ENCODE data around the gene COX6B1.

COX6B1 gene

DNA sequence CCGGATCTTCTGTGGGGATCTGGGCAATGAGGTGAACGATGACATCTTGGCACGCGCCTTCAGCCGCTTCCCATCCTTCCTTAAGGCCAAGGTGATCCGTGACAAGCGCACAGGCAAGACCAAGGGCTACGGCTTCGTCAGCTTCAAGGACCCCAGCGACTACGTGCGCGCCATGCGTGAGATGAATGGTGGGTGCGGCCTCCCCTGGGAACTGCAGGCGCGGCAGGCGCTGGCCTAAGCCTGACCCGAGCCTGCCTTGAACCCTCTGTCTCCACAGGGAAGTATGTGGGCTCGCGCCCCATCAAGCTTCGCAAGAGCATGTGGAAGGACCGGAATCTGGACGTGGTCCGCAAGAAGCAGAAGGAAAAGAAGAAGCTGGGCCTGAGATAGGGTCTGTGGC lies 11.0 kb upstream of the COX6B1 start:
- peaks cover 61% of the 10 kb centered on the region for H3K36me3 ChIP-seq (ENCODE audit: insufficient read depth, low read depth, low read length)
- H3K9ac ChIP-seq (ENCODE audit: low read depth, low read length): no peak overlapping the region
- H3K27ac ChIP-seq (ENCODE audit: low read length): no peak overlapping the region
- peaks cover 4% of the 10 kb centered on the region; the same call in 1 of the 2 replicates for H3K4me1 ChIP-seq (ENCODE audit: insufficient read depth, low read length)
- no peak overlapping the region for H3K4me3 ChIP-seq (ENCODE audit: low read length)
- no peaks in the 10 kb centered on the region for H3K9me3 ChIP-seq (ENCODE audit: insufficient read depth, low read depth, low read length)
- peaks cover 4% of the 10 kb centered on the region; the same call in 1 of the 2 replicates for H3K27me3 ChIP-seq (ENCODE audit: insufficient read depth, low read length)

DNA sequence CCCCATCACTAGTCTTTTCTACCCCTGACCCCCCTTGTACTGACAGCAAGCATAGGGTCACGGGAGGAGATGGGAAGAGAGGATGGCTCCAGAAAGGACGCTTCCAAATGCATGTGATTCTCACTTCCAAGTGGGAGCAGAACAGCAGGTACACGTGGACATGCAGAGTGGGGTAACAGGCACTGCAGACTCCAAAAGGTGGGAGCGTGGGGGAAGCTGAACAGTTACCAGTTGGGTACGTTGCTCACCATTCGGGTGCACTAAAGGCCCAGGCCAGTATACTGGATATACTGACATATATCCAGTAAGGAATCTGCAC lies 8.8 kb upstream of the COX6B1 start:
- Histone ChIP-seq H3K9ac (ENCODE audit: low read depth, low read length) (peak overlapping the region; percentile 42; the same call in 1 of the 2 replicates), H3K4me1 (ENCODE audit: insufficient read depth, low read length) (peaks cover 7% of the 10 kb centered on the region; the same call in 1 of the 2 replicates), H3K9me3 (ENCODE audit: insufficient read depth, low read depth, low read length) (no peaks in the 10 kb centered on the region), H3K27ac (ENCODE audit: low read length) (no peak overlapping the region), H3K36me3 (ENCODE audit: insufficient read depth, low read depth, low read length) (peaks cover 41% of the 10 kb centered on the region), H3K4me3 (ENCODE audit: low read length) (no peak overlapping the region; the same call in 1 of the 2 replicates), H3K27me3 (ENCODE audit: insufficient read depth, low read length) (peaks cover 13% of the 10 kb centered on the region; the same call in 1 of the 2 replicates)

DNA sequence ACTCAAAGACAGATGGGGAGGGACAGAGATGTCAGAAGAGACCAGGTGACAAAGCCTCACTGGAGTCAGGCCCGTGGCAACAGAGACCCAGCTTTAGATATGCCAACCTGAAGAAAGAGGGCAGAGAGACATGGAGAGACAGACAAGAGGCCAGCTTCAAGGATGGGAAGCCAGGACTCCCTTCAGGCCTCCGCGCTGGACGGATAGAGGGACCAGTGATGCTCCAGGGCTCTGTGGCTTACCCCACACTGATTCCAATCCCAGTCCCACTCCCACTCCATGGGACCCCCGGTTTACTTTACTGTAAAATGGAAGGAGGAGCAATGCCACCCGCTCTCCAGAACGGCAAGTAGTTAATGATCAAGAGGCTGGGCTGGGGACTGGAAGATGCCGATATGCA lies 8.3 kb upstream of the COX6B1 start:
- H3K9me3 ChIP-seq (ENCODE audit: insufficient read depth, low read depth, low read length): no peaks in the 10 kb centered on the region
- H3K4me3 ChIP-seq (ENCODE audit: low read length): no peak overlapping the region
- peaks cover 13% of the 10 kb centered on the region; the same call in 1 of the 2 replicates for H3K27me3 ChIP-seq (ENCODE audit: insufficient read depth, low read length)
- peaks cover 35% of the 10 kb centered on the region for H3K36me3 ChIP-seq (ENCODE audit: insufficient read depth, low read depth, low read length)
- H3K9ac ChIP-seq (ENCODE audit: low read depth, low read length): no peak overlapping the region
- no peak overlapping the region for H3K27ac ChIP-seq (ENCODE audit: low read length)
- H3K4me1 ChIP-seq (ENCODE audit: insufficient read depth, low read length): peaks cover 7% of the 10 kb centered on the region; the same call in 1 of the 2 replicates

DNA sequence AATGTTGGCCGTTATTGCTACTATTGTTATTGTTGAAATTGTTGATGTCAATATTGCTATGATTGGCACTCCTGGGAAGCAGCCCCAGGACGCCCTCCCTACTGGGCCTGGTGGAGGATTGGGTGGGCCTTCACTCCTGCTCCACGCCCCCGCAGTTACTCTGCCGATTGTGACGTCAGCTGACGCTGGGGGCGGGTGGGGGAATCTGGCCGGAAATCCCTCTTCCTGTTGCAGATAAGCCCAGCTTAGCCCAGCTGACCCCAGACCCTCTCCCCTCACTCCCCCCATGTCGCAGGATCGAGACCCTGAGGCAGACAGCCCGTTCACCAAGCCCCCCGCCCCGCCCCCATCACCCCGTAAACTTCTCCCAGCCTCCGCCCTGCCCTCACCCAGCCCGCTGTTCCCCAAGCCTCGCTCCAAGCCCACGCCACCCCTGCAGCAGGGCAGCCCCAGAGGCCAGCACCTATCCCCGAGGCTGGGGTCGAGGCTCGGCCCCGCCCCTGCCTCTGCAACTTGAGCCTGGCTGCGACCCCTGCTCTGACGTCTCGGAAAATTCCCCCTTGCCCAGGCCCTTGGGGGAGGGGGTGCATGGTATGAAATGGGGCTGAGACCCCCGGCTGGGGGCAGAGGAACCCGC lies 6.5 kb upstream of the COX6B1 start, which contains the start of gene ETV2:
ETV2 (plus strand) TSS at position 231 of the 637 bp plus-strand sequence. CDS start 716 bp downstream, outside the sequence.
- H3K36me3 ChIP-seq (ENCODE audit: insufficient read depth, low read depth, low read length): peaks cover 18% of the 10 kb centered on the region
- no peaks in the 10 kb centered on the region for H3K9me3 ChIP-seq (ENCODE audit: insufficient read depth, low read depth, low read length)
- peak within 1 kb of the TSS; percentile 35; the same call in 1 of the 2 replicates for H3K4me3 ChIP-seq (ENCODE audit: low read length)
- peaks cover 29% of the 10 kb centered on the region for H3K27me3 ChIP-seq (ENCODE audit: insufficient read depth, low read length)
- no peak within 1 kb of the TSS; the same call in 1 of the 2 replicates for H3K9ac ChIP-seq (ENCODE audit: low read depth, low read length)
- no peak within 1 kb of the TSS for H3K27ac ChIP-seq (ENCODE audit: low read length)
- peaks cover 13% of the 10 kb centered on the region; the same call in 1 of the 2 replicates for H3K4me1 ChIP-seq (ENCODE audit: insufficient read depth, low read length)

DNA sequence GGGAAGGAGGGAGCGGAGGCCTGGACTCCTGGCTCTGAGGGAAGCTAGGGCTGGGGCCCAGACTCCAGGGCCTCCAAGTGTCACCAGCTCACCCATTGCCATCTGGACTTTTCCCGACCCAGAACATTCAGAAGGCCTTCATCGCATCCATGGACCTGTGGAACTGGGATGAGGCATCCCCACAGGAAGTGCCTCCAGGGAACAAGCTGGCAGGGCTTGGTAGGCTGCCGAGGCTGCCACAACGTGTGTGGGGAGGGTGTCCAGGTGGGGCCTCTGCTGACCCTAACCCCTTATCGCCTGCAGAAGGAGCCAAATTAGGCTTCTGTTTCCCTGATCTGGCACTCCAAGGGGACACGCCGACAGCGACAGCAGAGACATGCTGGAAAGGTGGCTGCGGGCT lies 5.8 kb upstream of the COX6B1 start:
- H3K4me3 ChIP-seq (ENCODE audit: low read length): no peak overlapping the region
- H3K36me3 ChIP-seq (ENCODE audit: insufficient read depth, low read depth, low read length): peaks cover 11% of the 10 kb centered on the region
- H3K27me3 ChIP-seq (ENCODE audit: insufficient read depth, low read length): peaks cover 30% of the 10 kb centered on the region
- H3K4me1 ChIP-seq (ENCODE audit: insufficient read depth, low read length): peaks cover 13% of the 10 kb centered on the region; the same call in 1 of the 2 replicates
- H3K9ac ChIP-seq (ENCODE audit: low read depth, low read length): no peak overlapping the region; the same call in 1 of the 2 replicates
- H3K9me3 ChIP-seq (ENCODE audit: insufficient read depth, low read depth, low read length): no peaks in the 10 kb centered on the region
- no peak overlapping the region for H3K27ac ChIP-seq (ENCODE audit: low read length)

DNA sequence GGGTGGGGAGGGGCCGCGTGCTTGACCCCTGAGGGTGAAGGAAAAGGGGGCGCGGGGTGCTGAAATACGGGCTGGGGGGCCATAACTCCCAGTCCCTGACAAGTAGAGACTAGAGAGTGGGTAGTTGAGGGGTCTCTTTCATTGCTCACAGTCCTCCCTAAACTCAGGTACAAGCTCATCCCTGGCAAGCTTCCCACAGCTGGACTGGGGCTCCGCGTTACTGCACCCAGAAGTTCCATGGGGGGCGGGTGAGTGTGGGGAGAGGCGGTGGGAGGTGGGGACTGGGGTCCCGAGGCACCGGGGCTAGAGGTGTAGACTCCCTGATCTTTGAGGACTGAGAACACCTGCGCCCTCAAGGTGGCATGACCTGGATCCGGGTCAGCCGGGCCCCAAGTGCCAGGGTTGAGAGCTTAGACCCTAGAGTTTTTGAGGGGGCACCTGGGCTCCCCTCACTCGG lies 5.3 kb upstream of the COX6B1 start:
- Histone ChIP-seq H3K36me3 (ENCODE audit: insufficient read depth, low read depth, low read length) (peaks cover 6% of the 10 kb centered on the region), H3K9me3 (ENCODE audit: insufficient read depth, low read depth, low read length) (no peaks in the 10 kb centered on the region), H3K4me3 (ENCODE audit: low read length) (peak overlapping the region; percentile 82; the same call in 1 of the 2 replicates), H3K27ac (ENCODE audit: low read length) (no peak overlapping the region), H3K4me1 (ENCODE audit: insufficient read depth, low read length) (peaks cover 13% of the 10 kb centered on the region; the same call in 1 of the 2 replicates), H3K9ac (ENCODE audit: low read depth, low read length) (peak overlapping the region; percentile 77; the same call in 1 of the 2 replicates), H3K27me3 (ENCODE audit: insufficient read depth, low read length) (peaks cover 30% of the 10 kb centered on the region)

DNA sequence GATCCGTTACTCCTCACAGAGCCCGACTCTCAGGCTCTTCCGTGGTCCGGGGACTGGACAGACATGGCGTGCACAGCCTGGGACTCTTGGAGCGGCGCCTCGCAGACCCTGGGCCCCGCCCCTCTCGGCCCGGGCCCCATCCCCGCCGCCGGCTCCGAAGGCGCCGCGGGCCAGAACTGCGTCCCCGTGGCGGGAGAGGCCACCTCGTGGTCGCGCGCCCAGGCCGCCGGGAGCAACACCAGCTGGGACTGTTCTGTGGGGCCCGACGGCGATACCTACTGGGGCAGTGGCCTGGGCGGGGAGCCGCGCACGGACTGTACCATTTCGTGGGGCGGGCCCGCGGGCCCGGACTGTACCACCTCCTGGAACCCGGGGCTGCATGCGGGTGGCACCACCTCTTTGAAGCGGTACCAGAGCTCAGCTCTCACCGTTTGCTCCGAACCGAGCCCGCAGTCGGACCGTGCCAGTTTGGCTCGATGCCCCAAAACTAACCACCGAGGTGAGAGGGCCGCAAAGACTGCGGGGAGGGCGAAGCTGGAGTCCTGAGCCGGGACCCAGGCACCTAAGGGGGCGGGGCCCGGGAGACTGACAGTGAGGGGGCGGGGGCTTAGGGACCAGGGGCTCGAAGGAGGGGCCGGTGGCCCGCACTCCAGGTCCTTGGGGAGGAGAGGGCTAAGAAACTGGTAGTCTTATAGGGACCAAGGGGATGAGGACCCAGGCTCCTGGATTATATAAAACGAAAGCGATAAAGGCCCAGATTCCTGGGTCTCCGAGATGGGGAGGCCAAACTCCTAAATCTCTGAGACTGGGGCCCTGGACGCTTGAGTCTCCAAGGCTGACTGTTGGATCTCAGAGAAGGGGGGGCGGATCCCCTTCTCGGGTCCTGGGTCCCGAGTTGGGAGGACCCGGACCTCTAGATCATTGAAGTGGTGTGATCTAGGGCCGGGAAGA lies 4.6 kb upstream of the COX6B1 start:
- no peaks in the 10 kb centered on the region for H3K36me3 ChIP-seq (ENCODE audit: insufficient read depth, low read depth, low read length)
- H3K27ac ChIP-seq (ENCODE audit: low read length): no peak overlapping the region
- H3K9ac ChIP-seq (ENCODE audit: low read depth, low read length): peak overlapping the region; percentile 77; the same call in 1 of the 2 replicates
- no peaks in the 10 kb centered on the region for H3K9me3 ChIP-seq (ENCODE audit: insufficient read depth, low read depth, low read length)
- H3K4me3 ChIP-seq (ENCODE audit: low read length): peak overlapping the region; percentile 82
- H3K27me3 ChIP-seq (ENCODE audit: insufficient read depth, low read length): peaks cover 30% of the 10 kb centered on the region
- H3K4me1 ChIP-seq (ENCODE audit: insufficient read depth, low read length): peaks cover 13% of the 10 kb centered on the region; the same call in 1 of the 2 replicates

DNA sequence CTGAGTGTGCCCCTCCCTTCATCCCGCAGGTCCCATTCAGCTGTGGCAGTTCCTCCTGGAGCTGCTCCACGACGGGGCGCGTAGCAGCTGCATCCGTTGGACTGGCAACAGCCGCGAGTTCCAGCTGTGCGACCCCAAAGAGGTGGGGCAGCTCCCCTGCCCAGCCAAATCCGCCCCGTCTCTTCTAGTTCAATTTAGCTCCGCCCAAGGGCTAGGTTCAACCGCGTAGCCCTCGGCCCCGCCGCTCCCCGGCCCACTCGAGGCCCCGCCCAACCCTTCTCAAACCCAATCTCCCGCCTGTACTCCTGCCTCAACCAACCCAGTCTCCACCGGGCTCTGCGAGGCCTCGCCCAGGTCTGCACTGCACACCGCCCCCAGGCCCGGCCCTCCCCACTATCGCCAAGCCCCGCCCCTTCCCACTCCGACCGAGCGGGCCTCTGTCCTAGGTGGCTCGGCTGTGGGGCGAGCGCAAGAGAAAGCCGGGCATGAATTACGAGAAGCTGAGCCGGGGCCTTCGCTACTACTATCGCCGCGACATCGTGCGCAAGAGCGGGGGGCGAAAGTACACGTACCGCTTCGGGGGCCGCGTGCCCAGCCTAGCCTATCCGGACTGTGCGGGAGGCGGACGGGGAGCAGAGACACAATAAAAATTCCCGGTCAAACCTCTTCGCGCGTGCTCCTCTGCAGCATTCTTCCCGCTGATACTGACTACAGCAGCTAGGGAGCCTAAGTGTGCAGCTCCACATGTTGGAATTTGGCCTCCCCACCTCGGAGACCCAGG lies 3.7 kb upstream of the COX6B1 start:
- Histone ChIP-seq H3K4me3 (ENCODE audit: low read length) (peak overlapping the region; percentile 82), H3K4me1 (ENCODE audit: insufficient read depth, low read length) (peaks cover 16% of the 10 kb centered on the region; the same call in 1 of the 2 replicates), H3K27ac (ENCODE audit: low read length) (no peak overlapping the region), H3K27me3 (ENCODE audit: insufficient read depth, low read length) (peaks cover 30% of the 10 kb centered on the region), H3K9me3 (ENCODE audit: insufficient read depth, low read depth, low read length) (no peaks in the 10 kb centered on the region), H3K9ac (ENCODE audit: low read depth, low read length) (peak overlapping the region; percentile 77; the same call in 1 of the 2 replicates), H3K36me3 (ENCODE audit: insufficient read depth, low read depth, low read length) (no peaks in the 10 kb centered on the region)

DNA sequence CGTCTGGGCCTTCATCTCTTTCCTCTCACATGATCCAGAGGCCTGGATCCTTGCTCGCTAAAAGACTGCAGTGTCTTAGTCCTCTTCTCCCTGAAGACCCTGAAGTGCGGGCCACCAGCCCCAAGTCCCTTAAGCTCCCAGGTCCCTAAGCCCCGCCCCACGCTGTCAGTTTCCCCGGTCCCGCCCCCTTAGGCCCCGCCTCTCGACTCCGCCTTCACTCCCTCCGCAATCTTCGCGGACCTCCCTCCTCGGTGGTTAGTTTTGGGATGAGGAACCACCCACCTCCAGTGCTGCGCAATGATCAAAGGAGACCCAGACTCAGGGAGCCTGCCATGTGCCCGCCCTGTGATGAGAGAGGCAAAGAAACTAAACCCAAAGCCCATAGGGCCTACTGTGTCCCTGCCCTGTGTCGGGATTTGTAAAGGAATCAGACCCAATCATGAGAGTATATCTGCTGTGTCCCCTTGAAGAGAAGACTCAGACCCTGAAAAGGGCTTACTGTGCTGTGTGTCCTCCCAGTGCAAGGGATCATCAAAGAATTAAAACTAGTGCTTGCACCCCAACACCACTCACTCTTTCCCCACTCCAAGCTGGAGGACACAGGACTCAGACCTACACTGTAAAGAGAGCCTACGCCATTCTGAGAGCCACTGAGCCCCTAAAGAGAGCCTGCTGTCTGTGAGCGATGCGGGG lies 3.0 kb upstream of the COX6B1 start:
- H3K27ac ChIP-seq (ENCODE audit: low read length): no peak overlapping the region

DNA sequence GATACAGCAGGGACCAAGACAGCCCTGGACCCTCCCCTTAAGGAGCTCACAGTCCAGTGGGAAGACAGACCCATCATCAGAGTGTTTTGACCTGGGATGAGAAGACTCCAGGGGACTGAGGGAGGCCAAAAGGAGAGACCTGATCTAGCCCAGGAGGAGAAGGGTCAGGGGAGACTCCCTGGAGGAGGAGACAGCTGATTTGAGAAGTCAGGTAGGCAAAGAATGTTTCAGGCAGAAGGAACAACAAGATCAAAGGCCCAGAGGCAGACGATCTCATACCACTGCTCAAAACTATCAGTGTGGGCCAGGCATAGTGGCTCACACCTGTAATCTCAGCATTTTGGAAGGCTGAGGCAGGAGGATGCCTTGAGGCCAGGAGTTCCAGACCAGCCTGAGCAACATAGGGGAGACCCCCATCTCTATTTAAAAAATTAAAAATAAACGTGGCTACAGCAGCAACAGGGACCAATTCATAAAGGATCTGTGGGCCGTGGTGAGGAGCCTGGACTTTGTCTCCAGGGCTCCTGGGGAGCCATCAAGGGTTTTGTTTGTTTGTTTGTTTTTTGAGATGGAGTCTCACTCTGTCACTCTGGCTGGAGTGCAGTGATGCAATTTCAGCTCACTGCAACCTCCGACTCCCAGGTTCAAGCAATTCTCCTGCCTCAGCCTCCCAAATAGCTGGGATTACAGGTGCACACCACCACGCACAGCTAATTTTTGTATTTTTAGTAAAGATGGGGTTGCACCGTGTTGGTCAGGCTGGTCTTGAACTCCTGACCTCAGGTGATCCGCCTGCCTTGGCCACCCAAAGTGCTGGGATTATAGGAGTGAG lies 2.2 kb upstream of the COX6B1 start:
- Histone ChIP-seq H3K9ac (ENCODE audit: low read depth, low read length) (peak overlapping the region; percentile 17; the same call in 1 of the 2 replicates), H3K4me3 (ENCODE audit: low read length) (no peak overlapping the region), H3K9me3 (ENCODE audit: insufficient read depth, low read depth, low read length) (no peaks in the 10 kb centered on the region), H3K27me3 (ENCODE audit: insufficient read depth, low read length) (peaks cover 30% of the 10 kb centered on the region), H3K4me1 (ENCODE audit: insufficient read depth, low read length) (peaks cover 16% of the 10 kb centered on the region; the same call in 1 of the 2 replicates), H3K36me3 (ENCODE audit: insufficient read depth, low read depth, low read length) (peaks cover 3% of the 10 kb centered on the region; the same call in 1 of the 2 replicates), H3K27ac (ENCODE audit: low read length) (no peak overlapping the region)

More for the DNA sequence above, 3.0 kb upstream of the COX6B1 start:
- peak overlapping the region; percentile 82 for H3K4me3 ChIP-seq (ENCODE audit: low read length)
- H3K4me1 ChIP-seq (ENCODE audit: insufficient read depth, low read length): peaks cover 16% of the 10 kb centered on the region; the same call in 1 of the 2 replicates
- H3K27me3 ChIP-seq (ENCODE audit: insufficient read depth, low read length): peaks cover 30% of the 10 kb centered on the region
- no peaks in the 10 kb centered on the region for H3K9me3 ChIP-seq (ENCODE audit: insufficient read depth, low read depth, low read length)
- no peaks in the 10 kb centered on the region for H3K36me3 ChIP-seq (ENCODE audit: insufficient read depth, low read depth, low read length)
- H3K9ac ChIP-seq (ENCODE audit: low read depth, low read length): peak overlapping the region; percentile 56; the same call in 1 of the 2 replicates

Data from iPS-20b (cell line).